H1 (cell line): ENCODE data around the gene CLMP. TPM values are rescaled to one million over a fixed set of nuclear protein-coding genes. Genes with fewer than 3 reads are reported as not detected.
A peak's percentile ranks its signal among the peaks of the same experiment; 100 is the strongest.

ENCODE experiments used
- CTCF ChIA-PET: fragments of 300-600 bp; sonication (Branson Sonifier 250); formaldehyde crosslinking; loops from one replicate; lab custom pipeline; 2021; ENCODE audit not compliant: partially characterized antibody; lab: Charles Lee
- POLR2A ChIA-PET: fragments of 300-600 bp; sonication (Branson Sonifier 250); formaldehyde crosslinking; loops from one replicate; lab custom pipeline; 2021; ENCODE audit warnings: inconsistent platforms; ENCODE audit not compliant: partially characterized antibody; lab: Charles Lee
- DNase-seq, 2 experiments: peaks; one replicate each; pipeline versions ENCODE4 v3.0.0 to v3.0.0-alpha.2; 2010 to 2022; ENCODE audit warnings: low spot score in 2 of 2, low read depth in 1 of 2, mixed read lengths in 1 of 2
- FAIRE-seq: peaks from 2 replicates; lab custom pipeline; 2011; peaks lifted over from hg19 to GRCh38; lab: Jason Lieb, UNC
- H2AFZ ChIP-seq: 2 replicates; pipeline ENCODE4 v1.8.1; 2012; ENCODE audit warnings: low read length, inconsistent platforms
- H2AK5ac ChIP-seq: 2 replicates; pipeline ENCODE4 v1.6.1; 2013; ENCODE audit warnings: low read depth, low read length
- H2BK120ac ChIP-seq: replicated peaks from 2 replicates; pipeline ENCODE3; 2013; ENCODE audit warnings: low read depth, low read length, inconsistent platforms
- H2BK12ac ChIP-seq: 2 replicates; pipeline ENCODE4 v1.6.1; 2013; ENCODE audit warnings: low read depth, low read length
- H2BK15ac ChIP-seq: 2 replicates; pipeline ENCODE4 v1.6.1; 2013; ENCODE audit warnings: low read length
- H2BK20ac ChIP-seq: 2 replicates; pipeline ENCODE4 v1.6.1; 2013; ENCODE audit warnings: low read length
- H2BK5ac ChIP-seq: 2 replicates; pipeline ENCODE4 v1.6.1; 2013; ENCODE audit warnings: low read depth, low read length
- H3K14ac ChIP-seq: 2 replicates; pipeline ENCODE4 v1.6.1; 2013; ENCODE audit warnings: inconsistent platforms; ENCODE audit not compliant: insufficient read length
- H3K18ac ChIP-seq: 2 replicates; pipeline ENCODE4 v1.6.1; 2013; ENCODE audit warnings: low read length; ENCODE audit errors: extremely low read depth
- H3K23ac ChIP-seq: 2 replicates; pipeline ENCODE4 v1.6.1; 2013; ENCODE audit warnings: inconsistent platforms; ENCODE audit not compliant: insufficient read length
- H3K23me2 ChIP-seq: 2 replicates; pipeline ENCODE4 v1.6.1; 2013; ENCODE audit warnings: low read depth, low read length
- H3K27ac ChIP-seq: 2 replicates; pipeline ENCODE4 v1.6.1; 2011; ENCODE audit warnings: low read depth, low read length, inconsistent platforms
- H3K27me3 ChIP-seq, 4 experiments: replicated peaks in 1 of 4; 1 replicate in 1 of 4; 2 replicates in 3 of 4; pipeline versions ENCODE4 v1.6.1 to v1.8.1; 2011 to 2013; ENCODE audit warnings: low read length in 3 of 4, mild to moderate bottlenecking in 3 of 4, inconsistent platforms in 2 of 4, mixed read lengths in 2 of 4, moderate library complexity in 1 of 4; ENCODE audit not compliant: control insufficient read depth in 3 of 4, insufficient read depth in 3 of 4; ENCODE audit errors: extremely low read depth in 1 of 4
- H3K36me3 ChIP-seq, 4 experiments: 2 replicates each; pipeline versions ENCODE4 v1.6.1 to v1.8.1; 2011 to 2013; ENCODE audit warnings: mild to moderate bottlenecking in 4 of 4, low read length in 3 of 4, moderate library complexity in 2 of 4, control low read depth in 1 of 4, inconsistent platforms in 1 of 4; ENCODE audit not compliant: insufficient read depth in 4 of 4, control insufficient read depth in 2 of 4
- H3K4ac ChIP-seq: replicated peaks from 2 replicates; pipeline ENCODE3; 2013; ENCODE audit warnings: low read length, low read depth, mixed read lengths, inconsistent platforms; ENCODE audit not compliant: insufficient read length
- H3K4me1 ChIP-seq, 4 experiments: replicated peaks in 1 of 4; 1 replicate in 1 of 4; 2 replicates in 3 of 4; pipeline versions ENCODE4 v1.6.1 to v1.8.1; 2011 to 2013; ENCODE audit warnings: low read length in 3 of 4, inconsistent platforms in 2 of 4, mixed read lengths in 1 of 4; ENCODE audit not compliant: insufficient read depth in 4 of 4, control insufficient read depth in 3 of 4
- H3K4me2 ChIP-seq, 2 experiments: 2 replicates each; pipeline versions ENCODE4 v1.6.1 to v1.8.1; 2011 to 2013; ENCODE audit warnings: low read depth in 2 of 2, low read length in 2 of 2, control low read depth in 1 of 2, inconsistent platforms in 1 of 2, mild to moderate bottlenecking in 1 of 2; ENCODE audit not compliant: insufficient read depth in 1 of 2
- H3K4me3 ChIP-seq, 4 experiments: fragments of 200-600, 300-600 bp in 1 of 4; sonication (generic), shearing (Covaris generic), sonication (Bioruptor Twin) in 1 of 4; 2 replicates each; pipeline versions ENCODE4 v1.5.1 to v1.8.1; 2011 to 2016; ENCODE audit warnings: low read length in 4 of 4, low read depth in 3 of 4, control low read depth in 2 of 4, inconsistent platforms in 2 of 4, mild to moderate bottlenecking in 2 of 4, mixed read lengths in 1 of 4, moderate library complexity in 1 of 4; ENCODE audit not compliant: insufficient read depth in 2 of 4; ENCODE audit errors: extremely low read depth in 1 of 4
- H3K56ac ChIP-seq: replicated peaks from 2 replicates; pipeline ENCODE3; 2013; ENCODE audit warnings: low read depth, mild to moderate bottlenecking, mixed read lengths, low read length, inconsistent platforms; ENCODE audit not compliant: insufficient read length
- H3K79me1 ChIP-seq: 2 replicates; pipeline ENCODE4 v1.6.1; 2013; ENCODE audit warnings: low read depth, low read length, control low read depth
- H3K79me2 ChIP-seq, 2 experiments: 2 replicates each; pipeline versions ENCODE4 v1.6.1 to v1.8.1; 2012 to 2013; ENCODE audit warnings: low read length in 2 of 2, mild to moderate bottlenecking in 2 of 2, inconsistent platforms in 1 of 2; ENCODE audit not compliant: insufficient read depth in 2 of 2, control insufficient read depth in 1 of 2
- H3K9ac ChIP-seq, 4 experiments: replicated peaks in 1 of 4; 1 replicate in 1 of 4; 2 replicates in 3 of 4; pipeline versions ENCODE4 v1.6.1 to v1.8.1; 2011 to 2013; ENCODE audit warnings: low read depth in 3 of 4, low read length in 3 of 4, control low read depth in 2 of 4, mild to moderate bottlenecking in 2 of 4, moderate library complexity in 2 of 4, inconsistent platforms in 1 of 4; ENCODE audit errors: extremely low read depth in 1 of 4
- H3K9me3 ChIP-seq, 2 experiments: 2 replicates each; pipeline versions ENCODE4 v1.6.1 to v1.8.1; 2012 to 2013; ENCODE audit warnings: mild to moderate bottlenecking in 2 of 2, moderate library complexity in 2 of 2, control low read depth in 1 of 2, inconsistent platforms in 1 of 2, low read depth in 1 of 2, low read length in 1 of 2, mixed read lengths in 1 of 2; ENCODE audit not compliant: insufficient read depth in 2 of 2
- H4K20me1 ChIP-seq, 2 experiments: replicated peaks in 1 of 2; 2 replicates each; pipeline versions ENCODE3 to v1.8.1; 2011 to 2013; ENCODE audit warnings: inconsistent platforms in 2 of 2, low read length in 2 of 2, mild to moderate bottlenecking in 1 of 2; ENCODE audit not compliant: insufficient read depth in 2 of 2, control insufficient read depth in 1 of 2
- H4K5ac ChIP-seq: 2 replicates; pipeline ENCODE4 v1.6.1; 2013; ENCODE audit warnings: low read length, low read depth, mixed read lengths, inconsistent platforms; ENCODE audit not compliant: insufficient read length
- H4K8ac ChIP-seq: 2 replicates; pipeline ENCODE4 v1.8.0; 2013; ENCODE audit warnings: mild to moderate bottlenecking, moderate library complexity, low read length, inconsistent platforms; ENCODE audit not compliant: insufficient read depth; ENCODE audit errors: extremely low read depth
- H4K91ac ChIP-seq: replicated peaks from 2 replicates; pipeline ENCODE3; 2013; ENCODE audit warnings: low read length, mixed read lengths, inconsistent platforms; ENCODE audit not compliant: insufficient read length
- ASH2L ChIP-seq: fragments of 200-600, 300-600 bp; sonication (generic); IDR thresholded peaks from one replicate; pipeline ENCODE4 v1.7.1; 2017; ENCODE audit warnings: low read length
- CTCF ChIP-seq, 3 experiments: IDR thresholded peaks; 1 replicate in 2 of 3; 2 replicates in 1 of 3; pipeline versions ENCODE4 v1.5.1 to v1.6.1; 2011; ENCODE audit warnings: low read length in 3 of 3, mild to moderate bottlenecking in 3 of 3, inconsistent platforms in 2 of 3, low read depth in 1 of 3, moderate library complexity in 1 of 3; ENCODE audit not compliant: insufficient read depth in 1 of 3; ENCODE audit errors: control extremely low read depth in 1 of 3
- HDAC6 ChIP-seq: IDR thresholded peaks from one replicate; pipeline ENCODE4 v1.7.1; 2012; ENCODE audit warnings: low read depth, mild to moderate bottlenecking, inconsistent platforms, low read length, moderate library complexity
- JUND ChIP-seq: IDR thresholded peaks from 2 replicates; pipeline ENCODE4 v1.6.1; 2011; ENCODE audit warnings: mild to moderate bottlenecking, improper control_type of control experiment, low read length
- RBBP5 ChIP-seq: IDR thresholded peaks from 2 replicates; pipeline ENCODE4 v1.7.1; 2012; ENCODE audit warnings: low read depth, mild to moderate bottlenecking, inconsistent platforms, low read length, moderate library complexity, borderline replicate concordance
- TAF7 ChIP-seq: optimal IDR thresholded peaks from 2 replicates; pipeline ENCODE3; 2011; ENCODE audit warnings: low read depth, mild to moderate bottlenecking, inconsistent platforms, low read length, moderate library complexity, borderline replicate concordance
- WGBS, 2 experiments: shearing (Covaris generic) in 1 of 2; methylation state at CpG; one replicate each; pipeline versions ENCODE4 v1.1.6 to v1.1.7; 2013 to 2015; ENCODE audit warnings: low lambda C conversion rate in 2 of 2, mixed read lengths in 2 of 2, inconsistent platforms in 1 of 2, low coverage in 1 of 2, missing lambda C conversion rate in 1 of 2; ENCODE audit not compliant: insufficient replicate concordance in 2 of 2, insufficient coverage in 1 of 2, insufficient read length in 1 of 2; ENCODE audit errors: extremely low coverage in 1 of 2, missing lambda C conversion rate in 1 of 2; 5-methylcytosine and 5-hydroxymethylcytosine counted together
- polyA plus RNA-seq, 7 experiments: library from polyadenylated mRNA; depleted of rRNA in 3 of 7; stranded (reverse) in 5 of 7; unstranded in 2 of 7; fragments of >200 nt in 5 of 7; fragments of 200-250 nt in 2 of 7; gene quantifications; 1 replicate in 5 of 7; 2 replicates in 1 of 7; 4 replicates in 1 of 7; pipeline versions ENCODE4 v1.2.1 to v1.2.3, GENCODE V29; 2011 to 2013; ENCODE audit warnings: missing spikeins in 2 of 7, mixed read lengths in 2 of 7
- total RNA-seq: library from RNA; stranded (reverse); fragmentation: NEBNext Ultra II Directional; extraction: Animal tissue kit (Norgen Biotek cat#: 25700); gene quantifications from 2 replicates; pipeline ENCODE4 v1.2.1, GENCODE V29; 2021

CLMP gene
- total and polyA plus RNA-seq, 2 of the 8 experiments (the other 6 are each of a cell fraction or from before 2014, with no cell fraction given) = 9.9 to 24.1 TPM

GRCh38 chr11:123188508-123189165, 6.4 kb downstream of the CLMP start:
- Histone ChIP-seq H2BK15ac (peak overlapping the region; percentile 76), H2BK12ac (peak overlapping the region; percentile 70; the same call in 1 of the 2 replicates), H4K8ac (no peak overlapping the region), H3K4me1 (peaks cover 11 to 41% (median 17%) of the 10 kb centered on the region in 4 experiments), H4K20me1 (no peaks in the 10 kb centered on the region), H3K23me2 (no peaks in the 10 kb centered on the region; the same call in 1 of the 2 replicates), H2AFZ (no peak overlapping the region), H3K27me3 (no peaks in the 10 kb centered on the region; a peak in 1 of 7 replicates), H3K36me3 (no peaks in the 10 kb centered on the region; a peak in 1 of 8 replicates)
- WGBS, 2 experiments = 30% methylated on average over 5 of the region's 5 CpGs; no CpG with 5 or more reads in 1 of the 2 experiments
- FAIRE-seq = peak; percentile 28
- POLR2A ChIA-PET = interaction anchor here (0.8 to 3.1 kb wide), 5 partner anchors 8 to 51 kb away, joined by 3 to 18 read pairs (median 7); no protein-coding TSS in a partner anchor
- no peak for DNase-seq
- TF ChIP-seq ASH2L = peak; percentile 43
- peak in 1 of 3 experiments; percentile 23; a peak in 1 of 4 replicates for TF ChIP-seq CTCF (IDR thresholded peaks at IDR 0.05; ENCODE audit: control extremely low read depth in 1 of 3, insufficient read depth in 1 of 3, low read depth in 1 of 3, low read length in 3 of 3)
- no peak for TF ChIP-seq TAF7
- TF ChIP-seq RBBP5 = no peak
- 0 out of 2 replicates have a peak, but pooled peaks have one; percentile 9 for TF ChIP-seq JUND
- TF ChIP-seq HDAC6 = no peak
- TF ChIP-seq, all 59 proteins: peak for 3
- H3K9me3 ChIP-seq = no peaks in the 10 kb centered on the region
- peaks cover 2% of the 10 kb centered on the region; the same call in 1 of the 2 replicates for H3K79me1 ChIP-seq
- H3K27ac ChIP-seq = no peak overlapping the region; the same call in 1 of the 2 replicates
- H3K56ac ChIP-seq = no peak overlapping the region
- H3K9ac ChIP-seq = 0 out of 7 replicates have a peak overlapping the region, but pooled peaks of 1 of the 4 experiments have one; percentile 44
- peak overlapping the region; percentile 69; the same call in 1 of the 2 replicates for H2AK5ac ChIP-seq
- H3K79me2 ChIP-seq = peaks cover 0 to 51% of the 10 kb centered on the region in 2 experiments; a peak in 2 of 4 replicates
- H2BK5ac ChIP-seq = peak overlapping the region; percentile 11; the same call in 1 of the 2 replicates
- peak overlapping the region; percentile 2 for H3K23ac ChIP-seq
- peak overlapping the region in 1 of 4 experiments; percentile 23; a peak in 1 of 8 replicates for H3K4me3 ChIP-seq
- H4K5ac ChIP-seq = no peak overlapping the region
- CTCF ChIA-PET = interaction anchor here (0.6 to 2.8 kb wide), 17 partner anchors 9 to 533 kb away, joined by 3 to 13 read pairs (median 3); partner anchors contain the start of gene UBASH3B
- H3K4me2 ChIP-seq = peak overlapping the region; percentile 59 to 77
- no peak overlapping the region for H3K14ac ChIP-seq
- peak overlapping the region; percentile 63 for H2BK20ac ChIP-seq
- no peak overlapping the region for H2BK120ac ChIP-seq
- H3K4ac ChIP-seq = no peak overlapping the region
- peak overlapping the region; percentile 89 for H3K18ac ChIP-seq
- peak overlapping the region; percentile 67 for H4K91ac ChIP-seq
